ENCODE data around the gene SYMPK.

GRCh38 chr19:45863840-45864628 is 1.1 kb upstream of the SYMPK start, which contains the start of gene FOXA3:
- TF ChIP-seq CTCF (IDR thresholded peaks at IDR 0.05; ENCODE audit: borderline replicate concordance, extremely low read depth, low read length, poor library complexity, severe bottlenecking) (peak; percentile 18), EZH2 (IDR thresholded peaks at IDR 0.05; ENCODE audit: borderline replicate concordance, low read depth, low read length, severe bottlenecking) (no peak)
